DND-41 (cell line): ENCODE measurements around the gene DCTN2.

Source experiments
- ATAC-seq: fragments of 200-7000 bp; cut with Tn5 transposase; 3 replicates; pipeline ENCODE4 v1.9.1; 2021; ENCODE audit warnings: low read depth; ENCODE audit not compliant: insufficient read depth
- DNase-seq: peaks from one replicate; pipeline ENCODE4 v3.0.0-alpha.2; 2020
- H2AFZ ChIP-seq: 2 replicates; pipeline ENCODE4 v1.6.0; 2012; ENCODE audit warnings: low read depth, low read length
- H3K27ac ChIP-seq: 2 replicates; pipeline ENCODE4 v1.5.1; 2012; ENCODE audit warnings: low read length, inconsistent platforms
- H3K27me3 ChIP-seq: fragments of 200-600 bp; sonication (generic); 2 replicates; pipeline ENCODE4 v1.6.0; 2012; ENCODE audit warnings: low read length, mild to moderate bottlenecking, inconsistent platforms; ENCODE audit not compliant: insufficient read depth, poor library complexity
- H3K36me3 ChIP-seq: 2 replicates; pipeline ENCODE4 v1.5.1; 2012; ENCODE audit warnings: low read length, inconsistent platforms; ENCODE audit not compliant: insufficient read depth
- H3K4me1 ChIP-seq: 2 replicates; pipeline ENCODE4 v1.5.1; 2012; ENCODE audit warnings: mild to moderate bottlenecking, low read length; ENCODE audit not compliant: insufficient read depth
- H3K4me2 ChIP-seq: 2 replicates; pipeline ENCODE4 v1.6.0; 2012; ENCODE audit warnings: mild to moderate bottlenecking, moderate library complexity, low read length, inconsistent platforms; ENCODE audit not compliant: insufficient read depth
- H3K4me3 ChIP-seq, 2 experiments: fragments of 200-600 bp in 1 of 2; shearing (Covaris generic) in 1 of 2; 2 replicates each; pipeline ENCODE4 v1.5.1; 2012 to 2016; ENCODE audit warnings: inconsistent platforms in 2 of 2, low read length in 2 of 2, mild to moderate bottlenecking in 2 of 2, low read depth in 1 of 2, moderate library complexity in 1 of 2
- H3K79me2 ChIP-seq: 2 replicates; pipeline ENCODE4 v1.6.0; 2012; ENCODE audit warnings: low read length, inconsistent platforms; ENCODE audit not compliant: insufficient read depth
- H3K9ac ChIP-seq: 2 replicates; pipeline ENCODE4 v1.6.0; 2012; ENCODE audit warnings: low read depth, mild to moderate bottlenecking, inconsistent platforms, low read length, moderate library complexity
- H3K9me3 ChIP-seq: 2 replicates; pipeline ENCODE4 v1.5.1; 2012; ENCODE audit warnings: low read length, moderate library complexity, mild to moderate bottlenecking, inconsistent platforms; ENCODE audit not compliant: insufficient read depth, severe bottlenecking
- H4K20me1 ChIP-seq: 2 replicates; pipeline ENCODE4 v1.6.0; 2012; ENCODE audit warnings: low read length; ENCODE audit not compliant: insufficient read depth
- EZH2 ChIP-seq: IDR thresholded peaks from 3 replicates; pipeline ENCODE4 v1.6.1; 2012; ENCODE audit warnings: borderline replicate concordance, low read depth, mild to moderate bottlenecking, moderate library complexity, low read length, inconsistent platforms; ENCODE audit not compliant: severe bottlenecking
- TF ChIP-seq, protein P1 (sequence below): IDR thresholded peaks from 2 replicates; pipeline ENCODE4 v1.5.1; 2012; ENCODE audit warnings: borderline replicate concordance, low read length, moderate library complexity, mild to moderate bottlenecking; ENCODE audit not compliant: poor library complexity, severe bottlenecking; ENCODE audit errors: extremely low read depth

DCTN2 gene

GRCh38 chr12:57577981-57578758, 31.2 kb upstream of the DCTN2 start:
- Histone ChIP-seq H3K36me3 (no peaks in the 10 kb centered on the region), H3K27ac (no peak overlapping the region), H3K27me3 (peaks cover 24% of the 10 kb centered on the region), H2AFZ (no peak overlapping the region), H3K79me2 (no peaks in the 10 kb centered on the region), H3K4me2 (no peak overlapping the region), H3K4me3 (no peak overlapping the region), H3K9ac (no peak overlapping the region), H4K20me1 (no peaks in the 10 kb centered on the region), H3K4me1 (peaks cover 4% of the 10 kb centered on the region), H3K9me3 (no peaks in the 10 kb centered on the region)
- ATAC-seq (no peak), DNase-seq (no peak)
- no peak for TF ChIP-seq EZH2
- TF ChIP-seq, protein P1, sequence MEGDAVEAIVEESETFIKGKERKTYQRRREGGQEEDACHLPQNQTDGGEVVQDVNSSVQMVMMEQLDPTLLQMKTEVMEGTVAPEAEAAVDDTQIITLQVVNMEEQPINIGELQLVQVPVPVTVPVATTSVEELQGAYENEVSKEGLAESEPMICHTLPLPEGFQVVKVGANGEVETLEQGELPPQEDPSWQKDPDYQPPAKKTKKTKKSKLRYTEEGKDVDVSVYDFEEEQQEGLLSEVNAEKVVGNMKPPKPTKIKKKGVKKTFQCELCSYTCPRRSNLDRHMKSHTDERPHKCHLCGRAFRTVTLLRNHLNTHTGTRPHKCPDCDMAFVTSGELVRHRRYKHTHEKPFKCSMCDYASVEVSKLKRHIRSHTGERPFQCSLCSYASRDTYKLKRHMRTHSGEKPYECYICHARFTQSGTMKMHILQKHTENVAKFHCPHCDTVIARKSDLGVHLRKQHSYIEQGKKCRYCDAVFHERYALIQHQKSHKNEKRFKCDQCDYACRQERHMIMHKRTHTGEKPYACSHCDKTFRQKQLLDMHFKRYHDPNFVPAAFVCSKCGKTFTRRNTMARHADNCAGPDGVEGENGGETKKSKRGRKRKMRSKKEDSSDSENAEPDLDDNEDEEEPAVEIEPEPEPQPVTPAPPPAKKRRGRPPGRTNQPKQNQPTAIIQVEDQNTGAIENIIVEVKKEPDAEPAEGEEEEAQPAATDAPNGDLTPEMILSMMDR = no peak

DNA sequence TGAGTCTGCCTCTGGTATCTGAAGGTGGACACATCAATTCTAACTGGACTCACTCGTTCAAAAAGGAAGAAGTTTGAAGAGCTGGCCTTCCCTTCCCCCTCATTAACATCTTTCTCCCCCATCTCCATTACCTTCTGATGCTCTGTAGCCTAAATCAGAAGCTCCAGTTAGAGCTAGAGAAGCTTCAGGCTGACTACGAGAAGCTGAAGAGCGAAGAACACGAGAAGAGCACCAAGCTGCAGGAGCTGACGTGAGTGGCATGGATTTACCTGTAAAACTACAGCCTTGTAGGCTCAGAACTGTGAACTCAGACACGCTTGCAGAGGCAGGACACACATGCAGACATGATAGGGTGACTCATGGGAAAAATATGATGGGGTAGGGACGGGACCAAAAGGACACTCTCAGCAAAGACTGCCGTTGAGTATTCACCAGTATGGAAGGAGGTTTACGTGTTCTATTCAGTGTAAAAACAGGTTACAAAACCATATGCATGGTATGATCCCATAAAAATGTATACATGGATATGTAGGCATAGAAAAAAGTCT, 29.7 kb upstream of the DCTN2 start:
- no peak overlapping the region for H3K4me3 ChIP-seq
- no peaks in the 10 kb centered on the region for H3K79me2 ChIP-seq
- TF ChIP-seq, protein P1 = no peak
- no peak for TF ChIP-seq EZH2
- no peaks in the 10 kb centered on the region for H4K20me1 ChIP-seq
- no peak overlapping the region for H3K27ac ChIP-seq
- no peaks in the 10 kb centered on the region for H3K9me3 ChIP-seq
- no peak overlapping the region for H2AFZ ChIP-seq
- no peaks in the 10 kb centered on the region for H3K4me1 ChIP-seq
- H3K36me3 ChIP-seq = no peaks in the 10 kb centered on the region
- no peak for ATAC-seq
- peaks cover 24% of the 10 kb centered on the region for H3K27me3 ChIP-seq
- no peak for DNase-seq
- H3K4me2 ChIP-seq = no peak overlapping the region
- no peak overlapping the region for H3K9ac ChIP-seq

DNA sequence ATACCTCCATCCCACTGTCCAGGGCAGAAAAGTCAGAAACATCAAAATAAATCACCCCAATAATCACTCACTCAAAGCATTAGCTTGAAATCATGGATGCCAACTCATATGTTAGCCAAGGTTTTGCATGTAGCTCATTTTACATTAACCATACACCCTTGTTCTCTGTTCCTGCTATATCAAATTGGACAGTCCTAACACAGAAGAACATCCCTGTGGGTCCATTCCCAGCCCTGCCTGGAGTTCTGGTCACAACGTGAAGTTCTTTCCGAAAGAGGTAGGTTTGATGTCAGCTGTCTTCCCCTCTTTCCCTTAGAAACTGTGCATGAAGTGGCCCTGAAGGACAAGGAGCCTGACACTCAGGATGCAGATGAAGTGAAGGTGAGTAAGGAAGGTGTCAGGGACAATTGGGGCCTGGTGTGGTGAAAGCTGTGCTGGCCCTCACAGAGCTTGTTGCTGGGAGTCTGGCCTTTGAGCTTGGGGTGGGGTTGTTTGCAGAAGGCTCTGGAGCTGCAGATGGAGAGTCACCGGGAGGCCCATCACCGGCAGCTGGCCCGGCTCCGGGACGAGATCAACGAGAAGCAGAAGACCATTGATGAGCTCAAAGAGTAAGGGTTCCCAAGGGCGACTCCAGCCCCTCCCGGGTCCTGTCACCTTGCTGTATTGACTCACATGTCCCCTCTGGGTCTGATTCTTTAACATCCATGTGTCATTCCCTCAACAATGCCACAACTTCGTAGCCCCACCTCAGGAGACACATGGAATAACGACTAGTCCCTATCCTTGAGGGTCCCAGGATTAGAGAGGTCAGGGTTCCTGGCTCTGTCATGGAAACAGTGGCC, 29.0 kb upstream of the DCTN2 start:
- DNase-seq = no peak
- Histone ChIP-seq H3K4me2 (no peak overlapping the region), H3K36me3 (no peaks in the 10 kb centered on the region), H3K9ac (no peak overlapping the region), H3K4me1 (no peaks in the 10 kb centered on the region), H3K27me3 (peaks cover 20% of the 10 kb centered on the region), H2AFZ (no peak overlapping the region), H3K27ac (no peak overlapping the region), H3K79me2 (no peaks in the 10 kb centered on the region), H3K4me3 (no peak overlapping the region), H3K9me3 (no peaks in the 10 kb centered on the region), H4K20me1 (no peaks in the 10 kb centered on the region)
- ATAC-seq = no peak
- no peak for TF ChIP-seq EZH2
- TF ChIP-seq, protein P1 = no peak
